CD4-positive, alpha-beta T cell treated with Interleukin-6 at 100 ng/mL for 8 hours (primary cell): ENCODE results near the gene SVBP.
"Not testable (repeated sequence)": the region's sequence is repeated elsewhere in the genome, so short reads cannot be mapped to it uniquely, and the experiment has no call there.

Experiments used
- DNase-seq: peaks from one replicate; pipeline ENCODE4 v3.0.0-alpha.2; 2020; ENCODE audit warnings: mixed read lengths, low spot score

The SVBP gene

GRCh38 chr1:42816585-42817439 lies at the start of gene SVBP, which contains the start of gene ERMAP:
Gene SVBP, minus strand, starts transcription at chr1:42817397. Its CDS starts 853 bp downstream, at chr1:42816544.
Gene ERMAP, plus strand, starts transcription at chr1:42817122. Its CDS starts 13,327 bp downstream, at chr1:42830449.
- DNase-seq: peak; percentile 94

- no peak for DNase-seq
Observed at GRCh38 chr1:42866549-42866948, 49.4 kb upstream of the SVBP start.

GRCh38 chr1:42861014-42861399 lies 43.8 kb upstream of the SVBP start:
- no peak for DNase-seq

GRCh38 chr1:42860339-42861013 lies 43.3 kb upstream of the SVBP start:
- DNase-seq: no peak

GRCh38 chr1:42859366-42859765 lies 42.2 kb upstream of the SVBP start:
- not testable (repeated sequence) for DNase-seq

- DNase-seq: not testable (repeated sequence)
Observed at GRCh38 chr1:42856554-42856953, 39.4 kb upstream of the SVBP start.

GRCh38 chr1:42853116-42853884 lies 36.1 kb upstream of the SVBP start:
- no peak for DNase-seq

- DNase-seq: no peak
Observed at GRCh38 chr1:42852608-42852980, 35.4 kb upstream of the SVBP start.

GRCh38 chr1:42851960-42852607 lies 34.9 kb upstream of the SVBP start:
- DNase-seq: no peak

GRCh38 chr1:42851420-42851819 lies 34.2 kb upstream of the SVBP start:
- no peak for DNase-seq

GRCh38 chr1:42849944-42850343 lies 32.7 kb upstream of the SVBP start:
- no peak for DNase-seq

GRCh38 chr1:42848823-42849537 lies 31.8 kb upstream of the SVBP start:
- DNase-seq: no peak

- no peak for DNase-seq
Observed at GRCh38 chr1:42847721-42848460, 30.7 kb upstream of the SVBP start.

GRCh38 chr1:42847111-42847595 lies 30.0 kb upstream of the SVBP start:
- DNase-seq: no peak

- DNase-seq: peak; percentile 94
Observed at GRCh38 chr1:42846257-42847110, 29.3 kb upstream of the SVBP start, which contains the start of gene ZNF691. Gene ZNF691, plus strand, starts transcription at chr1:42846613. Its CDS starts 3,046 bp downstream, at chr1:42849659.

- DNase-seq: no peak
Observed at GRCh38 chr1:42845866-42846256, 28.7 kb upstream of the SVBP start.

- no peak for DNase-seq
Observed at GRCh38 chr1:42845193-42845592, 28.0 kb upstream of the SVBP start.

- no peak for DNase-seq
Observed at GRCh38 chr1:42844592-42845140, 27.5 kb upstream of the SVBP start.
